Upper lobe of left lung (tissue), 6 donors: Measurements from ENCODE around the gene NFKB2. TPM values are rescaled to one million over a fixed set of nuclear protein-coding genes. Genes with fewer than 3 reads are reported as not detected.
A peak's percentile ranks its signal among the peaks of the same experiment; 100 is the strongest.

Source experiments
- ATAC-seq, 2 donors: fragments of 200-7000 bp; cut with Tn5 transposase; one replicate each; pipeline ENCODE4 v1.9.1; 2022; ENCODE audit warnings: mild to moderate bottlenecking in 2 of 2, moderate library complexity in 2 of 2; ENCODE audit not compliant: low FRiP score in 2 of 2
- DNase-seq, 2 donors: peaks; one replicate each; pipeline ENCODE4 v3.0.0-alpha.2; 2019 to 2020
- H3K27ac ChIP-seq, 4 donors: fragments of 200-600 bp; sonication (generic); one replicate each; pipeline ENCODE4 v1.5.1; 2016 to 2019
- H3K27me3 ChIP-seq, 4 donors: fragments of 200-600 bp; sonication (generic); one replicate each; pipeline ENCODE4 v1.5.1; 2017 to 2019
- H3K36me3 ChIP-seq, 4 donors: fragments of 200-600 bp; sonication (generic); one replicate each; pipeline ENCODE4 v1.5.1; 2016 to 2019
- H3K4me1 ChIP-seq, 4 donors: fragments of 200-600 bp; sonication (generic); one replicate each; pipeline ENCODE4 v1.5.1; 2018 to 2019
- H3K4me3 ChIP-seq, 4 donors: fragments of 200-600 bp; sonication (generic); one replicate each; pipeline ENCODE4 v1.5.1; 2017 to 2019; ENCODE audit warnings: mild to moderate bottlenecking in 2 of 4, moderate library complexity in 1 of 4
- H3K9me3 ChIP-seq, 4 donors: fragments of 200-600 bp; sonication (generic); one replicate each; pipeline ENCODE4 v1.5.1; 2018 to 2019
- CTCF ChIP-seq, 6 experiments: fragments of 450-650 bp in 4 of 6; fragments of 200-600 bp in 2 of 6; sonication (generic) in 2 of 6; IDR thresholded peaks; one replicate each; pipeline ENCODE4 v1.5.1; 2016 to 2019; ENCODE audit warnings: antibody characterized with exemption in 6 of 6
- EP300 ChIP-seq, 4 donors: sonication (generic); formaldehyde crosslinking; IDR thresholded peaks; one replicate each; pipeline ENCODE4 v1.5.1; 2017; ENCODE audit warnings: antibody characterized with exemption in 4 of 4, control low read depth in 2 of 4
- POLR2A ChIP-seq, 4 donors: fragments of 450-650 bp; IDR thresholded peaks; one replicate each; pipeline ENCODE4 v1.5.1; 2016 to 2017; ENCODE audit warnings: antibody characterized with exemption in 4 of 4, mild to moderate bottlenecking in 2 of 4
- POLR2AphosphoS5 ChIP-seq, 2 donors: sonication (generic); formaldehyde crosslinking; IDR thresholded peaks; one replicate each; pipeline ENCODE4 v1.5.1; 2017; ENCODE audit warnings: antibody characterized with exemption in 2 of 2
- WGBS, 2 donors: methylation state at CpG; one replicate each; pipeline ENCODE4 v1.1.5; 2017 to 2018; 5-methylcytosine and 5-hydroxymethylcytosine counted together
- total RNA-seq, 6 donors: library from RNA; depleted of rRNA in 4 of 6; stranded (reverse); fragments of >200 nt in 4 of 6; gene quantifications; one replicate each; pipeline versions ENCODE4 v1.1.0 to v1.2.1, GENCODE V29; 2016 to 2021
- donor health status: DM: no; HTN: no; CAD: no; lungs with moderate emphysema.
- donor health status: DM: no; HTN: yes; CAD: no; lungs with severe emphysema.

The NFKB2 gene
- total RNA-seq, 6 donors from 2014 or later = 31.2 to 67.6 (median 41.2) TPM

GRCh38 chr10:102436312-102436711, 40.8 kb downstream of the NFKB2 start:
- WGBS, 2 donors = 68 to 78% methylated on average over 5 to 6 of the region's 6 CpGs
- peak overlapping the region; percentile 17 to 91 (median 72) for H3K27ac ChIP-seq
- H3K27me3 ChIP-seq = no peaks in the 10 kb centered on the region
- H3K9me3 ChIP-seq = no peaks in the 10 kb centered on the region
- no peak for TF ChIP-seq CTCF (IDR thresholded peaks at IDR 0.05)
- TF ChIP-seq POLR2A (IDR thresholded peaks at IDR 0.05) = no peak
- TF ChIP-seq POLR2AphosphoS5 (IDR thresholded peaks at IDR 0.05) = no peak
- no peak for DNase-seq
- H3K36me3 ChIP-seq = no peaks in the 10 kb centered on the region
- peak overlapping the region in 3 of 4 donors; percentile 31 to 51 (median 48) for H3K4me3 ChIP-seq
- no peak for ATAC-seq
- H3K4me1 ChIP-seq = peaks cover 20 to 46% (median 43%) of the 10 kb centered on the region in 4 donors

GRCh38 chr10:102437515-102437914, 42.0 kb downstream of the NFKB2 start:
- ATAC-seq = no peak
- Histone ChIP-seq H3K27me3 (no peaks in the 10 kb centered on the region), H3K4me1 (peaks cover 13 to 38% (median 35%) of the 10 kb centered on the region in 4 donors), H3K36me3 (no peaks in the 10 kb centered on the region), H3K27ac (no peak overlapping the region), H3K4me3 (peak overlapping the region in 1 of 4 donors; percentile 51), H3K9me3 (no peaks in the 10 kb centered on the region)
- DNase-seq = no peak
- WGBS, 2 donors = 94 to 100% methylated on average over 3 of the region's 3 CpGs
- TF ChIP-seq POLR2AphosphoS5 (IDR thresholded peaks at IDR 0.05) = no peak
- TF ChIP-seq CTCF (IDR thresholded peaks at IDR 0.05) = no peak
- no peak for TF ChIP-seq EP300 (IDR thresholded peaks at IDR 0.05)
- TF ChIP-seq POLR2A (IDR thresholded peaks at IDR 0.05) = no peak

- peak overlapping the region in 1 of 4 donors; percentile 11 for H3K4me3 ChIP-seq
- peak overlapping the region in 1 of 4 donors; percentile 23 for H3K27ac ChIP-seq
- H3K27me3 ChIP-seq = no peaks in the 10 kb centered on the region
- peaks cover 10 to 31% (median 29%) of the 10 kb centered on the region in 4 donors for H3K4me1 ChIP-seq
- TF ChIP-seq POLR2AphosphoS5 (IDR thresholded peaks at IDR 0.05) = no peak
- TF ChIP-seq CTCF (IDR thresholded peaks at IDR 0.05) = no peak
- TF ChIP-seq EP300 (IDR thresholded peaks at IDR 0.05) = no peak
- TF ChIP-seq POLR2A (IDR thresholded peaks at IDR 0.05) = no peak
- no peaks in the 10 kb centered on the region for H3K9me3 ChIP-seq
- ATAC-seq (no peak), DNase-seq (no peak)
- H3K36me3 ChIP-seq = no peaks in the 10 kb centered on the region
- WGBS, 2 donors = 40 to 69% methylated on average over 1 of the region's 1 CpG
Observed at GRCh38 chr10:102438374-102438773, 42.9 kb downstream of the NFKB2 start.

- ATAC-seq = no peak
- Histone ChIP-seq H3K9me3 (no peaks in the 10 kb centered on the region), H3K27ac (no peak overlapping the region), H3K4me1 (peaks cover 4 to 9% (median 5%) of the 10 kb centered on the region in 4 donors), H3K4me3 (no peak overlapping the region), H3K27me3 (no peaks in the 10 kb centered on the region), H3K36me3 (no peaks in the 10 kb centered on the region)
- 69 to 71% methylated on average over 2 of the region's 2 CpGs for WGBS, 2 donors
- no peak for DNase-seq
- TF ChIP-seq EP300 (IDR thresholded peaks at IDR 0.05) = no peak
- TF ChIP-seq POLR2AphosphoS5 (IDR thresholded peaks at IDR 0.05) = no peak
- TF ChIP-seq POLR2A (IDR thresholded peaks at IDR 0.05) = no peak
- no peak for TF ChIP-seq CTCF (IDR thresholded peaks at IDR 0.05)
Observed at GRCh38 chr10:102444851-102445250, 49.3 kb downstream of the NFKB2 start.
